ENCODE measurements around the gene SPAG16. TPM values are rescaled to one million over a fixed set of nuclear protein-coding genes. Genes with fewer than 3 reads are reported as not detected.

The SPAG16 gene
- total and polyA plus RNA-seq, 2 donors (not counting 1 experiment from before 2014, with no cell fraction given), result 24.1 to 36.8 TPM

GRCh38 chr2:214255046-214255445 is 970.8 kb downstream of the SPAG16 start:
- Histone ChIP-seq H3K4me2 (ENCODE audit: extremely low read depth, insufficient read depth, low read length) (no peak overlapping the region), H4K20me1 (ENCODE audit: control insufficient read depth, extremely low read depth, insufficient read depth, low read length) (no peaks in the 10 kb centered on the region), H3K9ac (ENCODE audit: insufficient read depth, low read length) (no peak overlapping the region), H3K9me3 (ENCODE audit: control insufficient read depth, insufficient read depth, low read depth, low read length) (no peaks in the 10 kb centered on the region), H3K27me3 (ENCODE audit: control insufficient read depth, insufficient read depth, low read length) (no peaks in the 10 kb centered on the region), H3K79me2 (ENCODE audit: control insufficient read depth, insufficient read depth, low read length) (no peaks in the 10 kb centered on the region), H3K4me3 (replicated peaks in 1 of 4; ENCODE audit: control extremely low read depth in 1 of 4, insufficient read depth in 1 of 4, low read depth in 3 of 4, low read length in 4 of 4) (no peak overlapping the region), H3K27ac (ENCODE audit: insufficient read depth, low read length) (no peak overlapping the region), H3K4me1 (ENCODE audit: control insufficient read depth, extremely low read depth, insufficient read depth, low read length) (no peaks in the 10 kb centered on the region), H3K36me3 (ENCODE audit: control insufficient read depth, insufficient read depth, low read length) (no peaks in the 10 kb centered on the region), H2AFZ (ENCODE audit: low read length) (no peak overlapping the region)
- no peak for TF ChIP-seq EZH2 (IDR thresholded peaks at IDR 0.05; ENCODE audit: low read length, missing control alignments)
- TF ChIP-seq CTCF (conservative IDR thresholded peaks at IDR 0.05 in 1 of 2, IDR thresholded peaks at IDR 0.05 in 1 of 2; ENCODE audit: low read depth in 1 of 2, low read length in 2 of 2), result no peak
- no peak for DNase-seq (ENCODE audit: low read depth in 2 of 2)

GRCh38 chr2:214261683-214262082 is 977.4 kb downstream of the SPAG16 start:
- H3K79me2 ChIP-seq (ENCODE audit: control insufficient read depth, insufficient read depth, low read length), result no peaks in the 10 kb centered on the region
- no peak overlapping the region for H3K27ac ChIP-seq (ENCODE audit: insufficient read depth, low read length)
- TF ChIP-seq CTCF (conservative IDR thresholded peaks at IDR 0.05 in 1 of 2, IDR thresholded peaks at IDR 0.05 in 1 of 2; ENCODE audit: low read depth in 1 of 2, low read length in 2 of 2), result no peak
- no peak for TF ChIP-seq EZH2 (IDR thresholded peaks at IDR 0.05; ENCODE audit: low read length, missing control alignments)
- H3K27me3 ChIP-seq (ENCODE audit: control insufficient read depth, insufficient read depth, low read length), result no peaks in the 10 kb centered on the region
- no peak overlapping the region for H3K4me2 ChIP-seq (ENCODE audit: extremely low read depth, insufficient read depth, low read length)
- DNase-seq (ENCODE audit: low read depth in 2 of 2), result peak in 1 of 2 donors; percentile 45
- no peak overlapping the region for H3K4me3 ChIP-seq (replicated peaks in 1 of 4; ENCODE audit: control extremely low read depth in 1 of 4, insufficient read depth in 1 of 4, low read depth in 3 of 4, low read length in 4 of 4)
- H3K36me3 ChIP-seq (ENCODE audit: control insufficient read depth, insufficient read depth, low read length), result no peaks in the 10 kb centered on the region
- H3K4me1 ChIP-seq (ENCODE audit: control insufficient read depth, extremely low read depth, insufficient read depth, low read length), result no peaks in the 10 kb centered on the region
- H3K9me3 ChIP-seq (ENCODE audit: control insufficient read depth, insufficient read depth, low read depth, low read length), result no peaks in the 10 kb centered on the region
- no peak overlapping the region for H2AFZ ChIP-seq (ENCODE audit: low read length)
- H3K9ac ChIP-seq (ENCODE audit: insufficient read depth, low read length), result no peak overlapping the region
- no peaks in the 10 kb centered on the region for H4K20me1 ChIP-seq (ENCODE audit: control insufficient read depth, extremely low read depth, insufficient read depth, low read length)

GRCh38 chr2:214264171-214264570 is 979.9 kb downstream of the SPAG16 start:
- no peak for DNase-seq (ENCODE audit: low read depth in 2 of 2)
- Histone ChIP-seq H3K4me2 (ENCODE audit: extremely low read depth, insufficient read depth, low read length) (no peak overlapping the region), H2AFZ (ENCODE audit: low read length) (no peak overlapping the region), H4K20me1 (ENCODE audit: control insufficient read depth, extremely low read depth, insufficient read depth, low read length) (no peaks in the 10 kb centered on the region), H3K4me3 (replicated peaks in 1 of 4; ENCODE audit: control extremely low read depth in 1 of 4, insufficient read depth in 1 of 4, low read depth in 3 of 4, low read length in 4 of 4) (no peak overlapping the region), H3K9ac (ENCODE audit: insufficient read depth, low read length) (no peak overlapping the region), H3K36me3 (ENCODE audit: control insufficient read depth, insufficient read depth, low read length) (no peaks in the 10 kb centered on the region), H3K79me2 (ENCODE audit: control insufficient read depth, insufficient read depth, low read length) (no peaks in the 10 kb centered on the region), H3K4me1 (ENCODE audit: control insufficient read depth, extremely low read depth, insufficient read depth, low read length) (no peaks in the 10 kb centered on the region), H3K27me3 (ENCODE audit: control insufficient read depth, insufficient read depth, low read length) (no peaks in the 10 kb centered on the region), H3K27ac (ENCODE audit: insufficient read depth, low read length) (no peak overlapping the region), H3K9me3 (ENCODE audit: control insufficient read depth, insufficient read depth, low read depth, low read length) (no peaks in the 10 kb centered on the region)
- no peak for TF ChIP-seq CTCF (conservative IDR thresholded peaks at IDR 0.05 in 1 of 2, IDR thresholded peaks at IDR 0.05 in 1 of 2; ENCODE audit: low read depth in 1 of 2, low read length in 2 of 2)
- no peak for TF ChIP-seq EZH2 (IDR thresholded peaks at IDR 0.05; ENCODE audit: low read length, missing control alignments)

Measured in fibroblast of lung (primary cell).